ENCODE data around the gene CENPP.

Gene CENPP

DNA sequence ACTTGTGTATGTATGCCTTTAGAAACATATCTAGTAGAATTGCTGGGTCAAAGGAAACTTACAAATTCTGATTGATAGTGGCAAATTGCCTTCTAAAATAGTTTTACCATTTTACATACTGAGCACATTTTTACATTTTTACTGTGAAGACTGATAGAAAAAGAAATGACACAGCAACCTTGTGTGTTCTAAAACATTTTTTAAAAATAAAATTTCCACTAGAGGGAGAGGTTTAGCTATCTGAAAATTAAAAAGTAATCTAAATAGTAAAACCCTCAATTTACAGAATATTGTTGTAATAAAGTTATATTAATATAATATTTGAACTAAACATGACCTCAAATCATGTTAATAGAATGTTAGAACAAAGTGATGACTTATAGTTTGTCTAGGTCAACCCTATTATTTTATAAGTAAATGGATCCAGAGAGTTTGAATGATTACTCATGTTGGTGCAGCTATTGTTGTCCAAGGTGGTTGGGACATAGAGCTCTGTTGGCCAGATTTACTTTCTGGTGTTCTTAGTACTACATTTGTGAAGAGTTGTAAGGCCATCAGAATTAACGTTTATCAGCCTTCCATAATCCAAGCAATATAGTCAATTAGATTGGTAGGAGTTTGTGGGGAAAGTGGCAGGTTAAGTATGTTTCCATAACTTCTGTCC is 17.2 kb downstream of the CENPP start:
- DNase-seq, result no peak
- Histone ChIP-seq H3K4me1 (ENCODE audit: low read length) (no peaks in the 10 kb centered on the region), H3K36me3 (replicated peaks; ENCODE audit: insufficient read depth, low read length) (no peaks in the 10 kb centered on the region; the same call in none of the 2 replicates), H3K27ac (ENCODE audit: low read length) (no peak overlapping the region), H3K27me3 (replicated peaks; ENCODE audit: insufficient read depth, low read length) (no peaks in the 10 kb centered on the region), H4K20me1 (ENCODE audit: insufficient read depth, low read length) (no peaks in the 10 kb centered on the region), H3F3A (ENCODE audit: insufficient read depth, low read length) (no peaks in the 10 kb centered on the region), H3K9me3 (replicated peaks; ENCODE audit: insufficient read depth, low read length) (no peaks in the 10 kb centered on the region), H2AFZ (ENCODE audit: low read length) (no peak overlapping the region), H3K4me3 (ENCODE audit: low read length) (no peak overlapping the region), H3K79me2 (ENCODE audit: low read length) (no peaks in the 10 kb centered on the region), H3K9me2 (replicated peaks; ENCODE audit: insufficient read depth, low read length) (no peaks in the 10 kb centered on the region), H3K4me2 (ENCODE audit: low read depth, low read length) (no peak overlapping the region), H3K9ac (ENCODE audit: low read length) (no peak overlapping the region)
- no peak for TF ChIP-seq EZH2 (optimal IDR thresholded peaks at IDR 0.05; ENCODE audit: low read depth, low read length)
- TF ChIP-seq, protein P1, sequence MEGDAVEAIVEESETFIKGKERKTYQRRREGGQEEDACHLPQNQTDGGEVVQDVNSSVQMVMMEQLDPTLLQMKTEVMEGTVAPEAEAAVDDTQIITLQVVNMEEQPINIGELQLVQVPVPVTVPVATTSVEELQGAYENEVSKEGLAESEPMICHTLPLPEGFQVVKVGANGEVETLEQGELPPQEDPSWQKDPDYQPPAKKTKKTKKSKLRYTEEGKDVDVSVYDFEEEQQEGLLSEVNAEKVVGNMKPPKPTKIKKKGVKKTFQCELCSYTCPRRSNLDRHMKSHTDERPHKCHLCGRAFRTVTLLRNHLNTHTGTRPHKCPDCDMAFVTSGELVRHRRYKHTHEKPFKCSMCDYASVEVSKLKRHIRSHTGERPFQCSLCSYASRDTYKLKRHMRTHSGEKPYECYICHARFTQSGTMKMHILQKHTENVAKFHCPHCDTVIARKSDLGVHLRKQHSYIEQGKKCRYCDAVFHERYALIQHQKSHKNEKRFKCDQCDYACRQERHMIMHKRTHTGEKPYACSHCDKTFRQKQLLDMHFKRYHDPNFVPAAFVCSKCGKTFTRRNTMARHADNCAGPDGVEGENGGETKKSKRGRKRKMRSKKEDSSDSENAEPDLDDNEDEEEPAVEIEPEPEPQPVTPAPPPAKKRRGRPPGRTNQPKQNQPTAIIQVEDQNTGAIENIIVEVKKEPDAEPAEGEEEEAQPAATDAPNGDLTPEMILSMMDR (IDR thresholded peaks at IDR 0.05; ENCODE audit: low read length), result no peak

DNA sequence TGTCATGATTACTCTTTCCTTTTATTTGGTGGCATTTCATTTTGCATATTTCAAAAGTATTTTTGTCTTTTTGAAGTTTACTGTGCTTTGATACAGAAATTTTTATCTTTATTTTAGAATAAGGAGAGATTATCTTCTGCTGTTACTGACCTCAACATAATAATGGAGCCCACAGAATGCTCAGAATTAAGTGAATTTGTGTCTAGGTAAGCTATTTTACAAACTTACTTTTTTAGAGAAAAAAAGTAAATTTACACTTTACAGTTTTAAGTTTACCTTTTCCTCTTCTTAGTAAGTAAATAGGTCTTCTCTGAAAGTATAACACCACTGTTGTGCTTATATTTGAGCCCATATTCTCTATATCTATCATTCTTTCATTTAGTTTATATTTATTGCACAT is 19.8 kb downstream of the CENPP start:
- H3K9me2 ChIP-seq (replicated peaks; ENCODE audit: insufficient read depth, low read length), result no peaks in the 10 kb centered on the region
- H3F3A ChIP-seq (ENCODE audit: insufficient read depth, low read length), result no peaks in the 10 kb centered on the region
- no peaks in the 10 kb centered on the region for H4K20me1 ChIP-seq (ENCODE audit: insufficient read depth, low read length)
- H2AFZ ChIP-seq (ENCODE audit: low read length), result no peak overlapping the region
- DNase-seq, result no peak
- H3K4me2 ChIP-seq (ENCODE audit: low read depth, low read length), result no peak overlapping the region
- H3K27me3 ChIP-seq (replicated peaks; ENCODE audit: insufficient read depth, low read length), result no peaks in the 10 kb centered on the region
- H3K9ac ChIP-seq (ENCODE audit: low read length), result no peak overlapping the region
- H3K4me3 ChIP-seq (ENCODE audit: low read length), result no peak overlapping the region
- no peaks in the 10 kb centered on the region for H3K4me1 ChIP-seq (ENCODE audit: low read length)
- TF ChIP-seq EZH2phosphoT487 (IDR thresholded peaks at IDR 0.05; ENCODE audit: low read length), result no peak
- H3K27ac ChIP-seq (ENCODE audit: low read length), result no peak overlapping the region
- no peaks in the 10 kb centered on the region for H3K36me3 ChIP-seq (replicated peaks; ENCODE audit: insufficient read depth, low read length)
- H3K79me2 ChIP-seq (ENCODE audit: low read length), result no peaks in the 10 kb centered on the region
- H3K9me3 ChIP-seq (replicated peaks; ENCODE audit: insufficient read depth, low read length), result no peaks in the 10 kb centered on the region

DNA sequence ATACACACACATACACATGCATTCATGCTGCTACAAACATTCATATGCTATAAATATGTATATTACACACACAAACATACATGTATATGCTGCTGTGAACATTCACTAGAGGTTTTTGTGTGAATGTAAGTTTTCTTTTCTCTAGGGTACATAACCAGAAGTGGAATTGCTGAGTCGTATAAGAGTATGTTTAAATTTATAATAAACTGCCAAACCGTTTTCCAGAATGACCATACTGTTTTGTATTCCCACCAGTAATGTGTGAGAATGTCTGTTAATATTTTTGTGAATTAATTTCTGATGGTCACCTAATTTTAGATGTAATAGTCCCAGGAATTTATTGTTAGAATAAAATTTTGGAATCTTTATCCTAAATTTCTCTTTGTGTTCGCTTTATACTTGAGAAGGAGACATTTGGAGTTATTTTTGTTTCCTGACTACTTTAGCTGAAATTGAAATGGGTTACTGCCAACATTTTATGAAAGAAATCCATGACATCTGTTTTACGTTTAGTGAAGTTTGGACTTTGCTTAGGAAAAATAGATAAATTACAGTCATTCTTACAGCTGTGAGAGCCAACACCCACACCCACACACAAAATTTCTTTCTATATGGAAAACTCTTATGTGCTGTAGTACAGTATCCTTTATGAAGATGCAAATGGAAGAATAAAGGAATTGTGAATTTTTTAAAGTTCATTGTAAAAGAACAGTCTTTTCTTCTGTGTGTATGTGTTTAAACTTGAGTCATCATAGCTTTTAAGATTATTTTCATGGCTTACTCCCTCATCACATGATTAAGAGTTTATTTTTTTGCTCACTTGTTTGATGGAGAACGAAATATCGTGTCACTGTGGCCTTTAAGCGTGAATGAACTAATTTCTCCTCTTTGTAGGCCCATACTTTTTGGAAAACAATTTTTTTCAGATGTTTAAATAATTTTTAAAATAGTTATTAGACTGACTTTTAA is 24.3 kb downstream of the CENPP start:
- Histone ChIP-seq H3F3A (ENCODE audit: insufficient read depth, low read length) (no peaks in the 10 kb centered on the region), H3K4me2 (ENCODE audit: low read depth, low read length) (no peak overlapping the region), H4K20me1 (ENCODE audit: insufficient read depth, low read length) (no peaks in the 10 kb centered on the region), H3K9me3 (replicated peaks; ENCODE audit: insufficient read depth, low read length) (no peaks in the 10 kb centered on the region), H3K36me3 (replicated peaks; ENCODE audit: insufficient read depth, low read length) (no peaks in the 10 kb centered on the region), H3K4me1 (ENCODE audit: low read length) (no peaks in the 10 kb centered on the region), H3K79me2 (ENCODE audit: low read length) (no peaks in the 10 kb centered on the region), H2AFZ (ENCODE audit: low read length) (no peak overlapping the region), H3K4me3 (ENCODE audit: low read length) (no peak overlapping the region), H3K9me2 (replicated peaks; ENCODE audit: insufficient read depth, low read length) (no peaks in the 10 kb centered on the region), H3K27me3 (replicated peaks; ENCODE audit: insufficient read depth, low read length) (no peaks in the 10 kb centered on the region), H3K9ac (ENCODE audit: low read length) (no peak overlapping the region), H3K27ac (ENCODE audit: low read length) (no peak overlapping the region)
- no peak for DNase-seq
- TF ChIP-seq EZH2phosphoT487 (IDR thresholded peaks at IDR 0.05; ENCODE audit: low read length), result no peak
- no peak for TF ChIP-seq EZH2 (optimal IDR thresholded peaks at IDR 0.05; ENCODE audit: low read depth, low read length)
- TF ChIP-seq, protein P1 (IDR thresholded peaks at IDR 0.05; ENCODE audit: low read length), result no peak

Data from MM.1S (cell line).